Testis (tissue), 3 donors: ENCODE measurements around the gene FBXL13. TPM values are rescaled to one million over a fixed set of nuclear protein-coding genes. Genes with fewer than 3 reads are reported as not detected.
"Not testable (repeated sequence)": the region's sequence is repeated elsewhere in the genome, so short reads cannot be mapped to it uniquely, and the experiment has no call there.

Experiments
- DNase-seq: peaks from one replicate; pipeline ENCODE4 v3.0.0-alpha.2; 2019
- H3K27ac ChIP-seq, 2 donors: fragments of 200-600 bp; sonication (generic); one replicate each; pipeline ENCODE4 v1.5.1; 2019
- H3K27me3 ChIP-seq: fragments of 200-600 bp; sonication (generic); one replicate; pipeline ENCODE4 v1.5.1; 2019
- H3K36me3 ChIP-seq: fragments of 200-600 bp; sonication (generic); one replicate; pipeline ENCODE4 v1.5.1; 2017; ENCODE audit warnings: low read depth; ENCODE audit errors: missing control alignments
- H3K4me1 ChIP-seq: fragments of 200-600 bp; sonication (generic); one replicate; pipeline ENCODE4 v1.5.1; 2019
- H3K4me3 ChIP-seq, 2 donors: fragments of 200-600 bp; sonication (generic); one replicate each; pipeline ENCODE4 v1.5.1; 2017 to 2019
- H3K9me3 ChIP-seq: fragments of 200-600 bp; sonication (generic); one replicate; pipeline ENCODE4 v1.5.1; 2017
- POLR2A ChIP-seq: fragments of 450-650 bp; IDR thresholded peaks from one replicate; pipeline ENCODE4 v1.6.1; 2017; ENCODE audit warnings: antibody characterized with exemption, mild to moderate bottlenecking, moderate library complexity
- WGBS, 2 donors: methylation state at CpG; one replicate each; pipeline ENCODE4 v1.1.5; 2018; 5-methylcytosine and 5-hydroxymethylcytosine counted together
- intact Hi-C: fragments of 100-400 bp; cut with DNase I; formaldehyde crosslinking; loops from one replicate; pipeline ENCODE4 v1.15.1; 2023; ENCODE audit warnings: low total_unique reads
- polyA plus RNA-seq: library from polyadenylated mRNA; stranded (reverse); fragments of 350-450 nt; fragmentation: Illumina TruSeq; extraction: RNeasy Lipid Tissue Mini Kit (QIAGEN cat#74804); gene quantifications from one replicate; pipeline ENCODE4 v1.2.3, GENCODE V29; 2014; ENCODE audit warnings: low read depth, low replicate concordance; ENCODE audit not compliant: insufficient read depth
- total RNA-seq, 2 donors: library from RNA; depleted of rRNA; stranded (reverse); fragments of >200 nt; gene quantifications; one replicate each; pipeline ENCODE4 v1.2.3, GENCODE V29; 2016
- TF ChIP-seq, protein P1 (sequence below), 3 experiments: fragments of 450-650 bp in 2 of 3; fragments of 200-600 bp in 1 of 3; sonication (generic) in 1 of 3; IDR thresholded peaks; one replicate each; pipeline ENCODE4 v1.5.1; 2016 to 2019; ENCODE audit warnings: antibody characterized with exemption in 3 of 3, mild to moderate bottlenecking in 2 of 3, moderate library complexity in 1 of 3

Gene FBXL13
- total and polyA plus RNA-seq, 3 donors from 2014 or later = 21.1 to 38.8 (median 28.6) TPM

DNA sequence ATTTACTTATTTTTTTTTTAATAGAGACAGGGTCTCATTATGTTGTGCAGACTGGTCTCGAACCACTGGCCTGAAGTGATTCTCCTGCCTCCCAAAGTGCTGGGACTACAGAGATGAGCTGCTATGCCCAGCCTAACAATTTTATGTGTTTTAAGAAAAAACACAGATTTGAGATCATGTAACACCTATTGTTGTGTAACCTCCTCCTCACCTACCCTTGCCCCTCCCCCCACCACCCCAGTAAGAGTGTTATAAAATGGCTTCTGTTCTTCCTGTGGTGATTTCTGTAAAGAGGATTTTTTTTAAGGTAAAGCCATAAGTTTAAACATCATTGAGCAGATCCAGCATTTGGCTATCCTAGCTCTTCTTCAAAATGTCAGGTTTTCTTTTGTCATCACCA lies 7.9 kb upstream of the FBXL13 start:
- H3K4me3 ChIP-seq = no peak overlapping the region
- H3K4me1 ChIP-seq = peaks cover 5% of the 10 kb centered on the region
- H3K9me3 ChIP-seq = no peaks in the 10 kb centered on the region
- 100% methylated on average over 1 of the region's 1 CpG for WGBS, 2 donors
- no peak for DNase-seq
- H3K36me3 ChIP-seq = no peaks in the 10 kb centered on the region
- TF ChIP-seq POLR2A = no peak
- TF ChIP-seq, protein P1, sequence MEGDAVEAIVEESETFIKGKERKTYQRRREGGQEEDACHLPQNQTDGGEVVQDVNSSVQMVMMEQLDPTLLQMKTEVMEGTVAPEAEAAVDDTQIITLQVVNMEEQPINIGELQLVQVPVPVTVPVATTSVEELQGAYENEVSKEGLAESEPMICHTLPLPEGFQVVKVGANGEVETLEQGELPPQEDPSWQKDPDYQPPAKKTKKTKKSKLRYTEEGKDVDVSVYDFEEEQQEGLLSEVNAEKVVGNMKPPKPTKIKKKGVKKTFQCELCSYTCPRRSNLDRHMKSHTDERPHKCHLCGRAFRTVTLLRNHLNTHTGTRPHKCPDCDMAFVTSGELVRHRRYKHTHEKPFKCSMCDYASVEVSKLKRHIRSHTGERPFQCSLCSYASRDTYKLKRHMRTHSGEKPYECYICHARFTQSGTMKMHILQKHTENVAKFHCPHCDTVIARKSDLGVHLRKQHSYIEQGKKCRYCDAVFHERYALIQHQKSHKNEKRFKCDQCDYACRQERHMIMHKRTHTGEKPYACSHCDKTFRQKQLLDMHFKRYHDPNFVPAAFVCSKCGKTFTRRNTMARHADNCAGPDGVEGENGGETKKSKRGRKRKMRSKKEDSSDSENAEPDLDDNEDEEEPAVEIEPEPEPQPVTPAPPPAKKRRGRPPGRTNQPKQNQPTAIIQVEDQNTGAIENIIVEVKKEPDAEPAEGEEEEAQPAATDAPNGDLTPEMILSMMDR (IDR thresholded peaks at IDR 0.05) = no peak
- no peak overlapping the region for H3K27ac ChIP-seq
- intact Hi-C loops = no loop called here
- no peaks in the 10 kb centered on the region for H3K27me3 ChIP-seq

DNA sequence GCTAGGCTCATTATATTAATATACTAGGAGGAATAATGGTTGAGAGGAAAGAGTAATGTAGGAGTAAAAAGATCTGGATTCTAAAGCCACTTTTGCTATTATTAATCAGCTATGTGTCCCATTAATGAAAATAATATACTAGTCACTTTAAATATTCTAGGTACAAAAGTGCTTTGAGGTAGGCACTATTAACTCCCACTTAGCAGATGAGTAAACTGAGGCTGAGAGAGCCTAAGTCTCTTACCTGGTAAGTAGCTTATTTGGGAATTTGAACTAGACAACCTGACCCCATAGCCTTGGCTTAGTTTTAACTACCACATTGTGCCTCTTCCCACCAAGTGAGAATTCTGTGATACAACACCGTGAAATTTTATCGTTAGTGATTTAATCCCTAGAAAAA lies 6.3 kb upstream of the FBXL13 start:
- H3K4me3 ChIP-seq = no peak overlapping the region
- 94 to 95% methylated on average over 2 of the region's 2 CpGs for WGBS, 2 donors
- H3K9me3 ChIP-seq = no peaks in the 10 kb centered on the region
- H3K27ac ChIP-seq = no peak overlapping the region
- H3K36me3 ChIP-seq = no peaks in the 10 kb centered on the region
- peaks cover 15% of the 10 kb centered on the region for H3K4me1 ChIP-seq
- no peak for TF ChIP-seq POLR2A
- TF ChIP-seq, protein P1 (IDR thresholded peaks at IDR 0.05) = no peak
- no peaks in the 10 kb centered on the region for H3K27me3 ChIP-seq
- DNase-seq = no peak
- intact Hi-C loops = no loop called here

DNA sequence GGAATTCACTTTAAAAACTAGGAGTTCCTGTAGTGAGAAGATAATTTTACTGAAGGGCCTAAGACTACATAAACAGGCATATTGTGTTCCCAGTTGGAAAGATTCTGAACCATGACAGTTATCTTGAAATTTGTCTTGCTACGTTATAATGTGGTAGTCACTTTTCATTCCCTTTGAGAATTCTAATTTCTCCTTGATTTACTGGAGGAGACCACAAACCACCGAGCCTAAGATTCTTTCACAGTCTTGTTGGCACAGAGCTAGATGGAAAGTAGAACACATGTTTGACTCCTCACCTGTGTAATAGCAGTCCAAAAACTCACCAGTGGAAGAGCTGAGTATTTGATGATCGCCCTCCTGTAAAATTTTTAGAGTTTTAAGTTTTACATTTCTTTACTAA lies 5.2 kb upstream of the FBXL13 start:
- Histone ChIP-seq H3K4me3 (no peak overlapping the region), H3K36me3 (no peaks in the 10 kb centered on the region), H3K27ac (no peak overlapping the region), H3K4me1 (peaks cover 16% of the 10 kb centered on the region), H3K27me3 (no peaks in the 10 kb centered on the region), H3K9me3 (no peaks in the 10 kb centered on the region)
- TF ChIP-seq, protein P1 (IDR thresholded peaks at IDR 0.05) = no peak
- no peak for TF ChIP-seq POLR2A
- no peak for DNase-seq
- intact Hi-C loops = no loop called here
- WGBS, 2 donors = 63 to 71% methylated on average over 3 of the region's 3 CpGs

DNA sequence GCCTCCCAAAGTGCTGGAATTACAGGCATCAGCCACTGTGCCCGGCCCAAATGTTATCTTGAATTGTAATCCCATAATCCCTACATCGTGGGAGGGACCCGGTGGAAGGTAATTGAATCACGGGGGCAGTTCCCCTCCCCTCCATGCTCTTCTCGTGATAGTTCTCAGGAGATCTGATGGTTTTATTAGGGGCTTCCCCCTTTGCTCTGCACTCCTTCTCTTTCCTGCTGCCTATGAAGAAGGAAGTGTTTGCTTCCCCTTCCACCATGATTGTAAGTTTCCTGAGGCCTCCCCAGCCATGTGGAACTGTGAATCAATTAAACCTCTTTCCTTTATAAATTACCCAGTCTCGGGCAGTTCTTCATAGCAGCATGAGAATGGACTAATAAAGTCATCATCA lies 3.6 kb upstream of the FBXL13 start:
- H3K9me3 ChIP-seq, H3K27ac ChIP-seq, H3K27me3 ChIP-seq, H3K36me3 ChIP-seq, H3K4me3 ChIP-seq, intact Hi-C loops, DNase-seq: not testable (repeated sequence)
- H3K4me1 ChIP-seq = peaks cover 20% of the 10 kb centered on the region
- WGBS, 2 donors = 72 to 81% methylated on average over 6 of the region's 6 CpGs

DNA sequence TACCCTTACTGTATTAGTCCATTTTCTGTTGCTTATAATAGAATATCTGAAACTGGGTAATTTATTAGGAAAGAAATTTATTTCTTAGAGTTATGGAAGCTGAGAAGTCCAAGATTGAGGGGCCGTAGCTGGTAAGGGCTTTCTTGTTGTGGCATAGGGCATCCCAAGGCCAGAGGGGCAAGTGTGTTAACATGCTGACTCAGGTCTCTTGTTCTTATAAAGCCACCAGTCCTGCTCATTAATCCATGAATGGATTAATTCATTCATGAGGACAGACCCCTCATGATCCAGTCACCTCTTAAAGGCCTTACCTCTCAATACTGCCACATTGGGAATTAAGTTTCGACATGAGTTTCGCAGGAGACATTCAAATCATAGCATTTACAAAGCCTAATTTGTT lies 2.7 kb upstream of the FBXL13 start:
- intact Hi-C loops = no loop called here
- WGBS, 2 donors = 90 to 91% methylated on average over 3 of the region's 3 CpGs
- TF ChIP-seq, protein P1 (IDR thresholded peaks at IDR 0.05) = no peak
- TF ChIP-seq POLR2A = no peak
- peaks cover 20% of the 10 kb centered on the region for H3K4me1 ChIP-seq
- H3K4me3 ChIP-seq = no peak overlapping the region
- H3K9me3 ChIP-seq = no peaks in the 10 kb centered on the region
- no peaks in the 10 kb centered on the region for H3K27me3 ChIP-seq
- no peak for DNase-seq
- no peaks in the 10 kb centered on the region for H3K36me3 ChIP-seq
- no peak overlapping the region for H3K27ac ChIP-seq
